Bone marrow (tissue), 2 donors: ENCODE results near the gene DIAPH3.

Experiments
- DNase-seq, 2 donors: peaks; one replicate each; lab custom pipeline; 2025; lab: John Stamatoyannopoulos, UW

Gene DIAPH3

GRCh38 chr13:59865398-59865797 lies 298.3 kb downstream of the DIAPH3 start:
- DNase-seq: no peak

- DNase-seq: no peak
These were observed 300.1 kb downstream of the DIAPH3 start for GRCh38 chr13:59863621-59864020.

GRCh38 chr13:59861676-59862075 lies 302.1 kb downstream of the DIAPH3 start:
- no peak for DNase-seq

- no peak for DNase-seq
These were observed 307.4 kb downstream of the DIAPH3 start for GRCh38 chr13:59856281-59856810.

GRCh38 chr13:59846845-59847620 lies 316.7 kb downstream of the DIAPH3 start:
- DNase-seq: no peak

- DNase-seq: no peak
These were observed 320.7 kb downstream of the DIAPH3 start for GRCh38 chr13:59843040-59843439.

GRCh38 chr13:59842507-59842906 lies 321.2 kb downstream of the DIAPH3 start:
- DNase-seq: no peak

- no peak for DNase-seq
These were observed 324.5 kb downstream of the DIAPH3 start for GRCh38 chr13:59839186-59839585.

GRCh38 chr13:59837101-59837500 lies 326.6 kb downstream of the DIAPH3 start:
- no peak for DNase-seq

GRCh38 chr13:59835569-59835968 lies 328.2 kb downstream of the DIAPH3 start:
- no peak for DNase-seq

GRCh38 chr13:59834801-59835200 lies 328.9 kb downstream of the DIAPH3 start:
- no peak for DNase-seq

- no peak for DNase-seq
These were observed 334.0 kb downstream of the DIAPH3 start for GRCh38 chr13:59829690-59830089.

- DNase-seq: no peak
These were observed 340.2 kb downstream of the DIAPH3 start for GRCh38 chr13:59823486-59823885.

- DNase-seq: no peak
These were observed 354.2 kb downstream of the DIAPH3 start for GRCh38 chr13:59809564-59809963.

GRCh38 chr13:59806801-59807200 lies 356.9 kb downstream of the DIAPH3 start:
- DNase-seq: no peak

- DNase-seq: no peak
These were observed 362.4 kb downstream of the DIAPH3 start for GRCh38 chr13:59801107-59801880.

- no peak for DNase-seq
These were observed 370.6 kb downstream of the DIAPH3 start for GRCh38 chr13:59793107-59793506.

- no peak for DNase-seq
These were observed 373.1 kb downstream of the DIAPH3 start for GRCh38 chr13:59790626-59791025.

GRCh38 chr13:59789558-59789957 lies 374.2 kb downstream of the DIAPH3 start:
- DNase-seq: no peak

GRCh38 chr13:59787679-59788078 lies 376.0 kb downstream of the DIAPH3 start:
- DNase-seq: no peak

GRCh38 chr13:59782696-59783095 lies 381.0 kb downstream of the DIAPH3 start:
- DNase-seq: no peak

GRCh38 chr13:59780058-59780457 lies 383.7 kb downstream of the DIAPH3 start:
- no peak for DNase-seq
